Stimulated activated CD8-positive, alpha-beta memory T cell treated with anti-CD3 and anti-CD28 coated beads, Interleukin-4, amount 100 ng/mL, for 48 hours (primary cell): Measurements from ENCODE around the gene CCDC106.

ENCODE experiments used
- DNase-seq: peaks from one replicate; pipeline ENCODE4 v3.0.0-alpha.2; 2020

Gene CCDC106

DNA sequence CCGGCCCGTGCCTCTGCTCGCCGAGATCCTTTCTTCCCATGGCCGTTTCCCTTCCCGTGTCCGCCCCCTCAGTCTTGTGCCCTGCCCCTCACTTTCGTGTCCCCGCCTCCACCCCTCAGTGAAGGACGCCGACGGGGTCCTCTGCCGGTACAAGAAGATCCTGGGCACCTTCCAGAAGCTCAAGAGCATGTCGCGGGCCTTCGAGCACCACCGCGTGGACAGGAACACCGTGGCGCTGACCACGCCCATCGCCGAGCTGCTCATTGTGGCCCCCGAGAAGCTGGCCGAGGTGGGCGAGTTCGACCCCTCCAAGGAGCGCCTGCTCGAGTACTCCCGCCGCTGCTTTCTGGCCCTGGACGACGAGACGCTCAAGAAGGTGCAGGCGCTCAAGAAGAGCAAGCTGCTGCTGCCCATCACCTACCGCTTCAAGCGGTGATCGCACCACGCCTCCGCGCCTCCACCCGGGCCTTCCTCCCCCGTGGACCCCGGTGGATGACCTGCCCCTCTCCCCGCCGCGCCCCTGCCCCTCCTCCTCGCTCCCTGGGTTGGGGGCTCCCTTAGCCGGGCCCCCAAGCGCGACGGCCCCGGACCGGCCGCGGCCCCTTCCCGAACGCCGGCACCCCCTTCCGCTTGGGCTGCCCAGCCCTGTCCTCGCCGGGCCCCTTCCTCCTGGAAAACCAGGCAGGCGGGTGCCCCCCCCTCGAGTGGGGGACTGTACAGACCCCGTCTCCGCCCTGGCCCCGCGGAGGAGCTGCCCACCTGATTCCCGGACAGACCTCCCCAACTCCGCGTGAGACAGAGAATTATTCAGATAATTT is 4.5 kb downstream of the CCDC106 start:
- no peak for DNase-seq

- peak; percentile 98 for DNase-seq
These were observed 5.8 kb downstream of the CCDC106 start for GRCh38 chr19:55653651-55654322.

DNA sequence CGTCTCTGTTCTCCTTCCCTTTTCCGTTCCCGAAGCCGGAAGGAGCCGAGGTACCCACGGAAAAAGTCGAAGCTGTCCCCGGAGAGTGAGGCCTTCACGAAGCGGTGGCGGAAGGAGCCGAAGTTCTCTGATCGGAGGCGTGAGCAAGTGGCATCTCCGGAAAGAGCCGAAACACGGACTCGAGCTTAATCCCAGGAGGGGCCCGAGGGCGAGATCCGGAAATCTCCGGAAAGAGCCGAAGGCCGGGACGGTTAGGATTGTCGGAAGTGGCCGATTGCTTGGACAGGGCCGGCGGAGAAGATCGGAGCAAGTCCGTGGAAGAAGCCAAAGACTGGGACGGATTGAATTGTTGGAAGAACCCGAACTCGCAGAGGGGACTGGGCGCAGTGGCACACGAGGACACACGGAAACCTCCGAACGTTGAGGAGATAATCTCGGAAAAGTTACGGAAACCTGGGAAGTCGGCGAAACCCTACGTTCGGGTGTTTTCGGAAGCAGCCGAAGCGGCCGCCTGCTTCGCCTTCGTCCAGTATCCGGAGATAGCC is 6.4 kb downstream of the CCDC106 start:
- DNase-seq = peak; percentile 98

GRCh38 chr19:55654868-55655647 is 7.0 kb downstream of the CCDC106 start, which contains the start of gene U2AF2:
Gene U2AF2, plus strand, starts transcription at chr19:55655035. Its CDS starts 70 bp downstream, at chr19:55655105.
- peak; percentile 98 for DNase-seq

GRCh38 chr19:55655648-55656040 is 7.6 kb downstream of the CCDC106 start:
- DNase-seq = no peak

GRCh38 chr19:55656552-55656951 is 8.5 kb downstream of the CCDC106 start:
- no peak for DNase-seq

GRCh38 chr19:55656988-55657747 is 9.2 kb downstream of the CCDC106 start:
- DNase-seq = no peak

DNA sequence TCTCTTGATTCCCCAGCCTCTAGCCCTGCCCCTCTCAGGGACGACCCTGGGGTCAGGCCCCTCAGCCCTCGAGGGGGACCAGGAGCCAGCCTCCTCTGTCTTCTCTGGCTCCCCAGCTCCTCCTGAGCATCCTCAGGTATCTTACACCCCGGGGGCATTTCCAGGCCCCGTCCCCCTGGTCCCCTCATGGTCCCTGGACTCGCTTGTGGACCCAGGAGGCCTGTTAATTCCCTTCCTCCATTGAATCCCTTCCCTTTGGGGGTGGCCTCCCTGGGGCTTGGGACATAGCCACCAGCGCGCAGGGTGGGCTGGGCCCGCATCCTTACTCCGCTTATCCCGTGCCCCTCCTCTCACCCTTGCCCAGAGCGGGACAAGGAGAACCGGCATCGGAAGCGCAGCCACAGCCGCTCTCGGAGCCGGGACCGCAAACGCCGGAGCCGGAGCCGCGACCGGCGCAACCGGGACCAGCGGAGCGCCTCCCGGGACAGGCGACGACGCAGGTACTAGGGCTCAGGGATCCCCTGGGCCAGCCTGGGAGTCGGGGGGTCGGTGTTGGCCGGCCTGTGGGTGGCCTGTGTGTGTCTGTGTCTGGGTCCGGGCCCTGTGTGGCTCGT is 10.9 kb downstream of the CCDC106 start:
- DNase-seq = no peak

GRCh38 chr19:55659822-55660221 is 11.8 kb downstream of the CCDC106 start:
- no peak for DNase-seq

GRCh38 chr19:55660404-55660803 is 12.4 kb downstream of the CCDC106 start:
- DNase-seq = no peak

GRCh38 chr19:55660991-55661390 is 13.0 kb downstream of the CCDC106 start:
- DNase-seq = no peak

- DNase-seq = no peak
These were observed 13.8 kb downstream of the CCDC106 start for GRCh38 chr19:55661826-55662225.

DNA sequence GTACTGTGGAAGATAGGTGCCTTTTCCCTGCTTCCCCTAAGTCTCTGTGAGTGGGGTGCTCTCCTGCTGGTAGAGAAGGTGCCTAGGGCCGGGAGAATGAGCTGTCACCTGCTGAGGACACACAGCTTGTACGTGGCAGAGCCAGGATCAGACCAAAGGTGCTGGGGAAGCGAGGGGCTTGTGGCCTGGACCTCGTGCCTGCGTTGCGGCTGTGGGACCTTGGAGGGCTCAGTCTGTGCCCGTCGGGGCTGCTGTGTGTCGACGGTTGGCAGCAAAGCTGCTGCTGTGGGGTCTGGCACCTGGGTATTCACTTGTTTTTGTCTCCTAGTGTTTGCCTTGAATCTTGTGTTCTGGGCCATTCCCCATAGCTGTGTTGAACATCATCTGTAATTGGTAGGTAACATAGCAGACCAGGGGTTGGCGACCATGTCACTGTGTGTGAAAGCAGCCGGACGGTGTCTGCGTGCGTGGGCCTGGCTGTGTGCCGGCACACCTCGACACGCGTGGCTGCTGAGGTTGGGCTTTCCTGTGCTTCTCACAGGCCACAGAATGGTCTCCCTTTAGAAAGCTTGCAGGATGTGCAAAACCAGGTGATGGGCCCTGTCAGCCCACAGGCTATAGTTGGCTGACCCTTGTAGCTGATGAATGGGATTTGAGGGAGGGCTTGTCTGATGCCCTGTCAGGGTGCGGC is 16.0 kb downstream of the CCDC106 start:
- no peak for DNase-seq

GRCh38 chr19:55666343-55667005 is 18.5 kb downstream of the CCDC106 start:
- DNase-seq = no peak

DNA sequence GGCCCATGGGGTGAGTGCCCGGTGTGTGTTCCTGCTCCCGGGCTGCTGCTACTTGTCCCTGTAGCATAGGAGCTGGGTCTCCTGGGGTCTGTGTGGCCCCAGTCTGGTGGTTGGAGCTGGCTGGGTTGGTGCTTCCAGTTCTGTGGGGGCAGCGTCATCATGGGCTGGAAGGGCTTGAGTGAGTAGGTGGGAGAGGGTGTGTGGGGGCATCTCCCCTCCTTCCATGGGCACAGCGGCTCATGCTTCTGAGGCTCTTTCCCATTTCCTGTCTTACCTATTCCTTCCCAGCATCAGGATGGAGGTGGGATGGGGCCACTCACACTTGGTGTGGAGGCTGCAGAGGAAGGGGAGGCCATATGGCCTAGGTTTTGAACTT is 19.0 kb downstream of the CCDC106 start:
- no peak for DNase-seq

DNA sequence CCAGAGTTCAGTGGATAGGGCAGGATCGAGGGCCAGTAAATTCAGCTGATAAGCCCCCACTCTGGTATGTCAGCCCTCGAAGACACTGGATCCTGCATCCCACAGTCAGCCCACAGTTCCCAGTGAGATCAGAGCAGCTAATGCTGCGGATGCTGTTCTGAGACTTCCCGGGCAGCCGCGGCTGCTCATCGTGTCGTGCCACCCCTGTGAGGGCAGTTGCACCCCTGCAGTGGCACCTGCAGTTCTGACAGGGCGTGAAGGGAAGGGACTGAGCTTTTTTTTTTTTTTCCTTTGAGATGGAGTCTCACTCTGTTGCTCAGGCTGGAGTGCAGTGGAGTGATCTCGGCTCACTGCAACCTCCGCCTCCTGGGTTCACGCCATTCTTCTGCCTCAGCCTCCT is 19.5 kb downstream of the CCDC106 start:
- no peak for DNase-seq

GRCh38 chr19:55667958-55668357 is 19.9 kb downstream of the CCDC106 start:
- DNase-seq = no peak

- no peak for DNase-seq
These were observed 20.8 kb downstream of the CCDC106 start for GRCh38 chr19:55668603-55669348.

DNA sequence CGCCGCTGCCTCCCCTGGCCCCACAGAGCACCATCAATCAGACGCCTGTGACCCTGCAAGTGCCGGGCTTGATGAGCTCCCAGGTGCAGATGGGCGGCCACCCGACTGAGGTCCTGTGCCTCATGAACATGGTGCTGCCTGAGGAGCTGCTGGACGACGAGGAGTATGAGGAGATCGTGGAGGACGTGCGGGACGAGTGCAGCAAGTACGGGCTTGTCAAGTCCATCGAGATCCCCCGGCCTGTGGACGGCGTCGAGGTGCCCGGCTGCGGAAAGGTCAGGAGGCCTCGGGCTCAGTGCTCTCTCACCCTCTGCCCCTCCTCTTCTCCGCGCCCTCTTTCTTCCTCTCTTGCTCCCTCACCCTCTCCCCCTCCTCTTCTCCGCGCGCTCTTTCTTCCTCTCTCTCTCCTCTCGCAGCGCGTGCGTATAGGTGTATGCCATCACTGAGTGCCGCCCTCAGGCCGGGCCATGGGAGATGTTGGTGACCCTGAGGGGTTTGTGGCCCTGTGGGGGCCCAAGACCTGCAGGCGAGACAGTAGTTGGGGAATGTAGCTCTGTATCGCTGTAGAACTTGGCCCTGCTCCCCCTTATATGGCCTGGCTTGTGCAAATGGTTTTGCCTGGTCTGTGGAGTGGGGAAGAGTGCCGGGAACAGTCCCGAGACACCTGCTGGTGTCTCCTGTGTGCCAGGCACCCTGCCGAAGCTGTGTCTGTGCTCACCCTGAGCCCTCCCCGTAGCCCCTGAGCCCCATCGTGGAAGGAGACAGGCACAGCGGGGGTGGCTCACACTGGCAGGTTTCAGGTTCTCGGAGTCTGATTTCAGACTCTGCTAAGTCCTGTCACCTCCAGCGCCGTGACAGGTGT is 21.6 kb downstream of the CCDC106 start:
- no peak for DNase-seq
